Chondrocyte (in vitro differentiated cells): ENCODE results near the gene TSC22D3. TPM values are rescaled to one million over a fixed set of nuclear protein-coding genes. Genes with fewer than 3 reads are reported as not detected.
A peak's percentile ranks its signal among the peaks of the same experiment; 100 is the strongest.
"Not testable (repeated sequence)": the region's sequence is repeated elsewhere in the genome, so short reads cannot be mapped to it uniquely, and the experiment has no call there.

Experiments used
- DNase-seq: peaks from one replicate; pipeline ENCODE4 v3.0.0; 2021; ENCODE audit warnings: mixed read lengths, low spot score
- H3K27ac Mint-ChIP-seq: one replicate; pipeline ENCODE4 v1.8.0; 2021; ENCODE audit warnings: mild to moderate bottlenecking, moderate library complexity, mixed read lengths; ENCODE audit not compliant: unreplicated experiment
- H3K27me3 Mint-ChIP-seq: 2 replicates; pipeline ENCODE4 v1.8.0; 2021; ENCODE audit warnings: low read depth, mixed read lengths
- H3K36me3 Mint-ChIP-seq: 2 replicates; pipeline ENCODE4 v1.8.0; 2021; ENCODE audit warnings: low read depth, mixed read lengths
- H3K4me1 Mint-ChIP-seq: 2 replicates; pipeline ENCODE4 v1.8.0; 2021; ENCODE audit warnings: low read depth, mild to moderate bottlenecking, mixed read lengths
- H3K4me3 Mint-ChIP-seq: one replicate; pipeline ENCODE4 v1.8.0; 2021; ENCODE audit warnings: mild to moderate bottlenecking, moderate library complexity, mixed read lengths; ENCODE audit not compliant: unreplicated experiment
- H3K9me3 Mint-ChIP-seq: 2 replicates; pipeline ENCODE4 v1.8.0; 2021; ENCODE audit warnings: low read depth, mixed read lengths
- CTCF ChIP-seq: fragments of 200-600 bp; sonication (generic); IDR thresholded peaks from 2 replicates; pipeline ENCODE4 v1.5.0; 2021; ENCODE audit warnings: antibody characterized with exemption, mild to moderate bottlenecking, moderate library complexity
- total RNA-seq: library from RNA; stranded (reverse); gene quantifications from 3 replicates; pipeline ENCODE4 v1.2.1, GENCODE V29; 2021

TSC22D3 gene
- total RNA-seq, 1 donor from 2014 or later: 191 TPM

DNA sequence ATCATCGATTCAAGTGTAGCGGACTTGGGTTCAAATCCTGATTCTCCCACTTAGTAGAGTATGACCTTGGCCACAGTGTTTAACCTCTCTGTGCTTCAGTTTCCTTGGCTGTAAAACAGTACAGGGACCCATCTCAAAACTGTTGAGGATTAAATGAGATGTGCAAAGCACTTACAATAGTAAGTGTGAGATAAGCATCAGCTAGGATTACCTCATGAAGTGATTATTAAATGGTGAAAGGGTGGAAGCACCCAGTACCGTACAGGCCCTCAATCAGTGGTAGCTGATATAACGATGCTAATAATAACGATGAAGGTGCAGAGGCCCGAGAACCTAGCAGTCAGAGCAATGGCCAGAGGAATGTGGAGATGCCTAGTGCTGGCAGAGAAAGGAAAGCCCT lies 102.2 kb downstream of the TSC22D3 start:
- H3K9me3 Mint-ChIP-seq: no peaks in the 10 kb centered on the region
- TF ChIP-seq CTCF: no peak
- peaks cover 53% of the 10 kb centered on the region for H3K4me1 Mint-ChIP-seq
- peaks cover 1% of the 10 kb centered on the region for H3K36me3 Mint-ChIP-seq
- H3K27ac Mint-ChIP-seq: peak overlapping the region; percentile 97
- no peaks in the 10 kb centered on the region for H3K27me3 Mint-ChIP-seq
- no peak overlapping the region for H3K4me3 Mint-ChIP-seq
- no peak for DNase-seq

GRCh38 chrX:107672955-107673378 lies 102.6 kb downstream of the TSC22D3 start:
- no peak for DNase-seq
- Mint-ChIP-seq H3K4me3 (no peak overlapping the region), H3K27me3 (no peaks in the 10 kb centered on the region), H3K27ac (peak overlapping the region; percentile 97), H3K36me3 (peaks cover 1% of the 10 kb centered on the region), H3K4me1 (peaks cover 48% of the 10 kb centered on the region), H3K9me3 (no peaks in the 10 kb centered on the region)
- TF ChIP-seq CTCF: peak; percentile 81

GRCh38 chrX:107671256-107671655 lies 104.3 kb downstream of the TSC22D3 start:
- H3K27ac Mint-ChIP-seq, H3K36me3 Mint-ChIP-seq, H3K27me3 Mint-ChIP-seq, DNase-seq, H3K4me3 Mint-ChIP-seq, H3K9me3 Mint-ChIP-seq: not testable (repeated sequence)
- H3K4me1 Mint-ChIP-seq: peaks cover 34% of the 10 kb centered on the region

- TF ChIP-seq CTCF: no peak
- H3K36me3 Mint-ChIP-seq: peaks cover 1% of the 10 kb centered on the region
- no peaks in the 10 kb centered on the region for H3K27me3 Mint-ChIP-seq
- H3K4me3 Mint-ChIP-seq: no peak overlapping the region
- H3K9me3 Mint-ChIP-seq: peaks cover 2% of the 10 kb centered on the region
- H3K27ac Mint-ChIP-seq: no peak overlapping the region
- peaks cover 24% of the 10 kb centered on the region for H3K4me1 Mint-ChIP-seq
- DNase-seq: no peak
Measured at GRCh38 chrX:107669885-107670628, 105.5 kb downstream of the TSC22D3 start.

- Mint-ChIP-seq H3K36me3 (peaks cover 1% of the 10 kb centered on the region), H3K27me3 (no peaks in the 10 kb centered on the region), H3K27ac (no peak overlapping the region), H3K9me3 (peaks cover 2% of the 10 kb centered on the region), H3K4me1 (peaks cover 16% of the 10 kb centered on the region), H3K4me3 (no peak overlapping the region)
- TF ChIP-seq CTCF: no peak
- DNase-seq: no peak
Measured at GRCh38 chrX:107669261-107669660, 106.3 kb downstream of the TSC22D3 start.

- not testable (repeated sequence) for H3K27ac Mint-ChIP-seq, DNase-seq, H3K27me3 Mint-ChIP-seq, H3K36me3 Mint-ChIP-seq, H3K9me3 Mint-ChIP-seq, H3K4me3 Mint-ChIP-seq
- H3K4me1 Mint-ChIP-seq: peaks cover 12% of the 10 kb centered on the region
Measured at GRCh38 chrX:107668710-107669109, 106.9 kb downstream of the TSC22D3 start.
